H1 (cell line): ENCODE results near the gene B4GAT1. TPM values are rescaled to one million over a fixed set of nuclear protein-coding genes. Genes with fewer than 3 reads are reported as not detected.

Experiments
- CTCF ChIA-PET: fragments of 300-600 bp; sonication (Branson Sonifier 250); formaldehyde crosslinking; loops from one replicate; lab custom pipeline; 2021; ENCODE audit not compliant: partially characterized antibody; lab: Charles Lee
- POLR2A ChIA-PET: fragments of 300-600 bp; sonication (Branson Sonifier 250); formaldehyde crosslinking; loops from one replicate; lab custom pipeline; 2021; ENCODE audit warnings: inconsistent platforms; ENCODE audit not compliant: partially characterized antibody; lab: Charles Lee
- DNase-seq, 2 experiments: peaks; one replicate each; pipeline versions ENCODE4 v3.0.0 to v3.0.0-alpha.2; 2010 to 2022; ENCODE audit warnings: low spot score in 2 of 2, low read depth in 1 of 2, mixed read lengths in 1 of 2
- FAIRE-seq: peaks from 2 replicates; lab custom pipeline; 2011; peaks lifted over from hg19 to GRCh38; lab: Jason Lieb, UNC
- H2AFZ ChIP-seq: 2 replicates; pipeline ENCODE4 v1.8.1; 2012; ENCODE audit warnings: low read length, inconsistent platforms
- H2AK5ac ChIP-seq: 2 replicates; pipeline ENCODE4 v1.6.1; 2013; ENCODE audit warnings: low read depth, low read length
- H2BK120ac ChIP-seq: replicated peaks from 2 replicates; pipeline ENCODE3; 2013; ENCODE audit warnings: low read depth, low read length, inconsistent platforms
- H2BK12ac ChIP-seq: 2 replicates; pipeline ENCODE4 v1.6.1; 2013; ENCODE audit warnings: low read depth, low read length
- H2BK15ac ChIP-seq: 2 replicates; pipeline ENCODE4 v1.6.1; 2013; ENCODE audit warnings: low read length
- H2BK20ac ChIP-seq: 2 replicates; pipeline ENCODE4 v1.6.1; 2013; ENCODE audit warnings: low read length
- H2BK5ac ChIP-seq: 2 replicates; pipeline ENCODE4 v1.6.1; 2013; ENCODE audit warnings: low read depth, low read length
- H3K14ac ChIP-seq: 2 replicates; pipeline ENCODE4 v1.6.1; 2013; ENCODE audit warnings: inconsistent platforms; ENCODE audit not compliant: insufficient read length
- H3K18ac ChIP-seq: 2 replicates; pipeline ENCODE4 v1.6.1; 2013; ENCODE audit warnings: low read length; ENCODE audit errors: extremely low read depth
- H3K23ac ChIP-seq: 2 replicates; pipeline ENCODE4 v1.6.1; 2013; ENCODE audit warnings: inconsistent platforms; ENCODE audit not compliant: insufficient read length
- H3K23me2 ChIP-seq: 2 replicates; pipeline ENCODE4 v1.6.1; 2013; ENCODE audit warnings: low read depth, low read length
- H3K27ac ChIP-seq: 2 replicates; pipeline ENCODE4 v1.6.1; 2011; ENCODE audit warnings: low read depth, low read length, inconsistent platforms
- H3K27me3 ChIP-seq, 4 experiments: replicated peaks in 1 of 4; 1 replicate in 1 of 4; 2 replicates in 3 of 4; pipeline versions ENCODE4 v1.6.1 to v1.8.1; 2011 to 2013; ENCODE audit warnings: low read length in 3 of 4, mild to moderate bottlenecking in 3 of 4, inconsistent platforms in 2 of 4, mixed read lengths in 2 of 4, moderate library complexity in 1 of 4; ENCODE audit not compliant: control insufficient read depth in 3 of 4, insufficient read depth in 3 of 4; ENCODE audit errors: extremely low read depth in 1 of 4
- H3K36me3 ChIP-seq, 4 experiments: 2 replicates each; pipeline versions ENCODE4 v1.6.1 to v1.8.1; 2011 to 2013; ENCODE audit warnings: mild to moderate bottlenecking in 4 of 4, low read length in 3 of 4, moderate library complexity in 2 of 4, control low read depth in 1 of 4, inconsistent platforms in 1 of 4; ENCODE audit not compliant: insufficient read depth in 4 of 4, control insufficient read depth in 2 of 4
- H3K4ac ChIP-seq: replicated peaks from 2 replicates; pipeline ENCODE3; 2013; ENCODE audit warnings: low read length, low read depth, mixed read lengths, inconsistent platforms; ENCODE audit not compliant: insufficient read length
- H3K4me1 ChIP-seq, 4 experiments: replicated peaks in 1 of 4; 1 replicate in 1 of 4; 2 replicates in 3 of 4; pipeline versions ENCODE4 v1.6.1 to v1.8.1; 2011 to 2013; ENCODE audit warnings: low read length in 3 of 4, inconsistent platforms in 2 of 4, mixed read lengths in 1 of 4; ENCODE audit not compliant: insufficient read depth in 4 of 4, control insufficient read depth in 3 of 4
- H3K4me2 ChIP-seq, 2 experiments: 2 replicates each; pipeline versions ENCODE4 v1.6.1 to v1.8.1; 2011 to 2013; ENCODE audit warnings: low read depth in 2 of 2, low read length in 2 of 2, control low read depth in 1 of 2, inconsistent platforms in 1 of 2, mild to moderate bottlenecking in 1 of 2; ENCODE audit not compliant: insufficient read depth in 1 of 2
- H3K4me3 ChIP-seq, 4 experiments: fragments of 200-600, 300-600 bp in 1 of 4; sonication (generic), shearing (Covaris generic), sonication (Bioruptor Twin) in 1 of 4; 2 replicates each; pipeline versions ENCODE4 v1.5.1 to v1.8.1; 2011 to 2016; ENCODE audit warnings: low read length in 4 of 4, low read depth in 3 of 4, control low read depth in 2 of 4, inconsistent platforms in 2 of 4, mild to moderate bottlenecking in 2 of 4, mixed read lengths in 1 of 4, moderate library complexity in 1 of 4; ENCODE audit not compliant: insufficient read depth in 2 of 4; ENCODE audit errors: extremely low read depth in 1 of 4
- H3K56ac ChIP-seq: replicated peaks from 2 replicates; pipeline ENCODE3; 2013; ENCODE audit warnings: low read depth, mild to moderate bottlenecking, mixed read lengths, low read length, inconsistent platforms; ENCODE audit not compliant: insufficient read length
- H3K79me1 ChIP-seq: 2 replicates; pipeline ENCODE4 v1.6.1; 2013; ENCODE audit warnings: low read depth, low read length, control low read depth
- H3K79me2 ChIP-seq, 2 experiments: 2 replicates each; pipeline versions ENCODE4 v1.6.1 to v1.8.1; 2012 to 2013; ENCODE audit warnings: low read length in 2 of 2, mild to moderate bottlenecking in 2 of 2, inconsistent platforms in 1 of 2; ENCODE audit not compliant: insufficient read depth in 2 of 2, control insufficient read depth in 1 of 2
- H3K9ac ChIP-seq, 4 experiments: replicated peaks in 1 of 4; 1 replicate in 1 of 4; 2 replicates in 3 of 4; pipeline versions ENCODE4 v1.6.1 to v1.8.1; 2011 to 2013; ENCODE audit warnings: low read depth in 3 of 4, low read length in 3 of 4, control low read depth in 2 of 4, mild to moderate bottlenecking in 2 of 4, moderate library complexity in 2 of 4, inconsistent platforms in 1 of 4; ENCODE audit errors: extremely low read depth in 1 of 4
- H3K9me3 ChIP-seq, 2 experiments: 2 replicates each; pipeline versions ENCODE4 v1.6.1 to v1.8.1; 2012 to 2013; ENCODE audit warnings: mild to moderate bottlenecking in 2 of 2, moderate library complexity in 2 of 2, control low read depth in 1 of 2, inconsistent platforms in 1 of 2, low read depth in 1 of 2, low read length in 1 of 2, mixed read lengths in 1 of 2; ENCODE audit not compliant: insufficient read depth in 2 of 2
- H4K20me1 ChIP-seq, 2 experiments: replicated peaks in 1 of 2; 2 replicates each; pipeline versions ENCODE3 to v1.8.1; 2011 to 2013; ENCODE audit warnings: inconsistent platforms in 2 of 2, low read length in 2 of 2, mild to moderate bottlenecking in 1 of 2; ENCODE audit not compliant: insufficient read depth in 2 of 2, control insufficient read depth in 1 of 2
- H4K5ac ChIP-seq: 2 replicates; pipeline ENCODE4 v1.6.1; 2013; ENCODE audit warnings: low read length, low read depth, mixed read lengths, inconsistent platforms; ENCODE audit not compliant: insufficient read length
- H4K8ac ChIP-seq: 2 replicates; pipeline ENCODE4 v1.8.0; 2013; ENCODE audit warnings: mild to moderate bottlenecking, moderate library complexity, low read length, inconsistent platforms; ENCODE audit not compliant: insufficient read depth; ENCODE audit errors: extremely low read depth
- H4K91ac ChIP-seq: replicated peaks from 2 replicates; pipeline ENCODE3; 2013; ENCODE audit warnings: low read length, mixed read lengths, inconsistent platforms; ENCODE audit not compliant: insufficient read length
- ATF2 ChIP-seq: IDR thresholded peaks from 2 replicates; pipeline ENCODE4 v1.6.1; 2012; ENCODE audit warnings: low read length, inconsistent platforms
- TBP ChIP-seq: IDR thresholded peaks from 2 replicates; pipeline ENCODE4 v1.6.1; 2011; ENCODE audit warnings: low read depth, low read length, improper control_type of control experiment
- WGBS, 2 experiments: shearing (Covaris generic) in 1 of 2; methylation state at CpG; one replicate each; pipeline versions ENCODE4 v1.1.6 to v1.1.7; 2013 to 2015; ENCODE audit warnings: low lambda C conversion rate in 2 of 2, mixed read lengths in 2 of 2, inconsistent platforms in 1 of 2, low coverage in 1 of 2, missing lambda C conversion rate in 1 of 2; ENCODE audit not compliant: insufficient replicate concordance in 2 of 2, insufficient coverage in 1 of 2, insufficient read length in 1 of 2; ENCODE audit errors: extremely low coverage in 1 of 2, missing lambda C conversion rate in 1 of 2; 5-methylcytosine and 5-hydroxymethylcytosine counted together
- polyA plus RNA-seq, 7 experiments: library from polyadenylated mRNA; depleted of rRNA in 3 of 7; stranded (reverse) in 5 of 7; unstranded in 2 of 7; fragments of >200 nt in 5 of 7; fragments of 200-250 nt in 2 of 7; gene quantifications; 1 replicate in 5 of 7; 2 replicates in 1 of 7; 4 replicates in 1 of 7; pipeline versions ENCODE4 v1.2.1 to v1.2.3, GENCODE V29; 2011 to 2013; ENCODE audit warnings: missing spikeins in 2 of 7, mixed read lengths in 2 of 7
- total RNA-seq: library from RNA; stranded (reverse); fragmentation: NEBNext Ultra II Directional; extraction: Animal tissue kit (Norgen Biotek cat#: 25700); gene quantifications from 2 replicates; pipeline ENCODE4 v1.2.1, GENCODE V29; 2021

The B4GAT1 gene
- total and polyA plus RNA-seq, 2 of the 8 experiments (the other 6 are each of a cell fraction or from before 2014, with no cell fraction given), result 22.2 to 27.8 TPM

DNA sequence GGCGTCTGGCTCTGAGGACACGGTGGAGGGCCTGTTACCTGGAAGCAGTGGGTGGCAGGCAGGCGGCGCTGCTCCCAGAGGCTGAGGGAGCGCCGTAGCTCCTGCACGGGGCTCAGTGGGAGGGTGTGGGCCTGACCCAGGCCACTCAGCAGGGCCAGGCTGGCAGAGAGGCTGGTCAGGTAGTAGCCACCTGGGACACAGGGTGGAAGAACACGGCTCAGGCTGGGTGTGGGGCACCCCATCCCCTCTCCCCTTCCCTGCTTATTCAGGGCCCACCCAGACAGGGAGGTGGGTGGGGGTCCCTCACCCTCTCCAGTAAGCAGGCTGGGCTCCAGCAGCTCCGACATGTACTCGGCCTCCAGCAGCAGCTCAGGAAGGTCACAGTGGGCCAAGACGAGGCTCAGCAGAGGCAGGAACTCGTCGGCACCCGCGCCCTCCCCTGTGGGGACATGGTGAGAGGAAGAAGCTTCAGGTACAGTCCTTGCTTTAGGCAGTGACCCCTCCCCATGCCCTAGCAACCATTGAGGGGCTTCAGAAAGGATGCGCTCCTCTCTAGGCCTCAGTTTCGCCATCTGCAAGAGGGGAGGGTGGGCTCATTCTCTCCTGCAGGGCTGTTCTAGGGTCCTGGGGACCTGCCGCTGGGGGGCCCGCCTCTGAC lies 14.1 kb downstream of the B4GAT1 start:
- Histone ChIP-seq H2BK5ac (no peak overlapping the region), H3K14ac (no peak overlapping the region), H2BK120ac (no peak overlapping the region), H3K9me3 (no peaks in the 10 kb centered on the region), H3K23ac (no peak overlapping the region), H2BK20ac (no peak overlapping the region), H3K79me2 (no peaks in the 10 kb centered on the region), H3K36me3 (no peaks in the 10 kb centered on the region; a peak in 1 of 8 replicates), H3K4me3 (no peak overlapping the region), H3K79me1 (no peaks in the 10 kb centered on the region), H2AFZ (no peak overlapping the region), H3K56ac (no peak overlapping the region), H3K27ac (no peak overlapping the region), H2BK15ac (no peak overlapping the region), H3K4me1 (peaks cover 5 to 26% (median 16%) of the 10 kb centered on the region in 4 experiments), H3K18ac (no peak overlapping the region), H2AK5ac (no peak overlapping the region), H4K5ac (no peak overlapping the region), H3K4ac (no peak overlapping the region), H3K27me3 (no peaks in the 10 kb centered on the region; a peak in 2 of 7 replicates), H3K23me2 (no peaks in the 10 kb centered on the region; the same call in 1 of the 2 replicates), H3K9ac (no peak overlapping the region), H2BK12ac (no peak overlapping the region), H4K91ac (no peak overlapping the region), H3K4me2 (no peak overlapping the region), H4K20me1 (no peaks in the 10 kb centered on the region), H4K8ac (no peak overlapping the region; the same call in 1 of the 2 replicates)
- ChIA-PET POLR2A (interaction anchor here (0.9 to 8.5 kb wide), 7 partner anchors 8 to 43 kb away, joined by 3 to 61 read pairs (median 8); partner anchors contain the start of genes B4GAT1, BRMS1, CD248 and YIF1A), CTCF (interaction anchor here (0.6 to 8.7 kb wide), 8 partner anchors 11 to 57 kb away, joined by 3 to 242 read pairs (median 10); partner anchors contain the start of genes BRMS1 and CD248)
- TF ChIP-seq TBP (no peak), ATF2 (no peak)
- no peak for FAIRE-seq
- DNase-seq, result no peak
- WGBS, 2 experiments, result 88% methylated on average over 13 of the region's 19 CpGs; no CpG with 5 or more reads in 1 of the 2 experiments
